HG03442 (cell line): ENCODE results near the gene AGBL1.
"Not testable (repeated sequence)": the region's sequence is repeated elsewhere in the genome, so short reads cannot be mapped to it uniquely, and the experiment has no call there.

Experiments
- ATAC-seq: cut with Tn5 transposase; IDR thresholded peaks from one replicate; pipeline ENCODE4 v1.9.1; 2021; ENCODE audit warnings: mild to moderate bottlenecking, moderate library complexity; ENCODE audit not compliant: unreplicated experiment

Gene AGBL1

GRCh38 chr15:86082619-86083380 is 3.1 kb downstream of the AGBL1 start:
- no peak for ATAC-seq

- ATAC-seq = no peak
Observed at GRCh38 chr15:86087808-86088207, 8.1 kb downstream of the AGBL1 start.

GRCh38 chr15:86089422-86089821 is 9.8 kb downstream of the AGBL1 start:
- ATAC-seq = no peak

GRCh38 chr15:86101818-86102217 is 22.1 kb downstream of the AGBL1 start:
- no peak for ATAC-seq

GRCh38 chr15:86103825-86104224 is 24.2 kb downstream of the AGBL1 start:
- no peak for ATAC-seq

- no peak for ATAC-seq
Observed at GRCh38 chr15:86106306-86106705, 26.6 kb downstream of the AGBL1 start.

- no peak for ATAC-seq
Observed at GRCh38 chr15:86115145-86115801, 35.6 kb downstream of the AGBL1 start.

GRCh38 chr15:86121568-86122225 is 42.0 kb downstream of the AGBL1 start:
- no peak for ATAC-seq

GRCh38 chr15:86122691-86123391 is 43.2 kb downstream of the AGBL1 start:
- not testable (repeated sequence) for ATAC-seq

- ATAC-seq = no peak
Observed at GRCh38 chr15:86125775-86126174, 46.1 kb downstream of the AGBL1 start.

- ATAC-seq = no peak
Observed at GRCh38 chr15:86127547-86127946, 47.9 kb downstream of the AGBL1 start.

- no peak for ATAC-seq
Observed at GRCh38 chr15:86135041-86135440, 55.4 kb downstream of the AGBL1 start.

- no peak for ATAC-seq
Observed at GRCh38 chr15:86136861-86137260, 57.2 kb downstream of the AGBL1 start.

GRCh38 chr15:86138798-86139197 is 59.1 kb downstream of the AGBL1 start:
- no peak for ATAC-seq

GRCh38 chr15:86139828-86140227 is 60.2 kb downstream of the AGBL1 start:
- ATAC-seq = peak; percentile 59

- no peak for ATAC-seq
Observed at GRCh38 chr15:86154705-86155104, 75.0 kb downstream of the AGBL1 start.

GRCh38 chr15:86155551-86155950 is 75.9 kb downstream of the AGBL1 start:
- no peak for ATAC-seq

- no peak for ATAC-seq
Observed at GRCh38 chr15:86157606-86158293, 78.1 kb downstream of the AGBL1 start.

GRCh38 chr15:86159468-86159867 is 79.8 kb downstream of the AGBL1 start:
- no peak for ATAC-seq

GRCh38 chr15:86161250-86161649 is 81.6 kb downstream of the AGBL1 start:
- ATAC-seq = no peak

- ATAC-seq = no peak
Observed at GRCh38 chr15:86162172-86162591, 82.5 kb downstream of the AGBL1 start.
